GM12801 (cell line): ENCODE data around the gene KRT14.

Experiments
- TF ChIP-seq, protein P1 (sequence below): IDR thresholded peaks from one replicate; pipeline ENCODE4 v1.5.1; 2011; ENCODE audit warnings: control low read depth; ENCODE audit not compliant: insufficient read length; ENCODE audit errors: extremely low read depth

The KRT14 gene

DNA sequence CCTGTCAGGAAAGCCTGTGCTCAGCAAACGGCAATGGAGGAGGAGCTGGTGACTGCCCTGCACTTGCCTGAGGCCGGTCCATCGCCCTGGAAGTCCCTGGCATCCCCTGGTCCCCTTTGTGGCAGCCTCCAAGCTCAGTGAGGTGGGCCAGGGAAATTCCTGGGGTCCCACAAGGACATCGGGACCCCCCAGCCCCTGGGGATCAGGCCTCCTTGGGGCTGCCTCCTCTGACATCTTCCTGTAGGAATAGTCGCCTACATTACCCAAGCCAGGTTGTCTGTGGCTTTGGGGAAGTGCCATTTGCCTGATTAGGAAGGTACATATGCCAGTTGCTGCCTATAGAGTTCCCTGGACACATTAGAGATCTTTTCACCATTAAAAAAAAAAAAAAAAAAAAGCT, 7.7 kb downstream of the KRT14 start:
- TF ChIP-seq, protein P1, sequence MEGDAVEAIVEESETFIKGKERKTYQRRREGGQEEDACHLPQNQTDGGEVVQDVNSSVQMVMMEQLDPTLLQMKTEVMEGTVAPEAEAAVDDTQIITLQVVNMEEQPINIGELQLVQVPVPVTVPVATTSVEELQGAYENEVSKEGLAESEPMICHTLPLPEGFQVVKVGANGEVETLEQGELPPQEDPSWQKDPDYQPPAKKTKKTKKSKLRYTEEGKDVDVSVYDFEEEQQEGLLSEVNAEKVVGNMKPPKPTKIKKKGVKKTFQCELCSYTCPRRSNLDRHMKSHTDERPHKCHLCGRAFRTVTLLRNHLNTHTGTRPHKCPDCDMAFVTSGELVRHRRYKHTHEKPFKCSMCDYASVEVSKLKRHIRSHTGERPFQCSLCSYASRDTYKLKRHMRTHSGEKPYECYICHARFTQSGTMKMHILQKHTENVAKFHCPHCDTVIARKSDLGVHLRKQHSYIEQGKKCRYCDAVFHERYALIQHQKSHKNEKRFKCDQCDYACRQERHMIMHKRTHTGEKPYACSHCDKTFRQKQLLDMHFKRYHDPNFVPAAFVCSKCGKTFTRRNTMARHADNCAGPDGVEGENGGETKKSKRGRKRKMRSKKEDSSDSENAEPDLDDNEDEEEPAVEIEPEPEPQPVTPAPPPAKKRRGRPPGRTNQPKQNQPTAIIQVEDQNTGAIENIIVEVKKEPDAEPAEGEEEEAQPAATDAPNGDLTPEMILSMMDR: no peak

DNA sequence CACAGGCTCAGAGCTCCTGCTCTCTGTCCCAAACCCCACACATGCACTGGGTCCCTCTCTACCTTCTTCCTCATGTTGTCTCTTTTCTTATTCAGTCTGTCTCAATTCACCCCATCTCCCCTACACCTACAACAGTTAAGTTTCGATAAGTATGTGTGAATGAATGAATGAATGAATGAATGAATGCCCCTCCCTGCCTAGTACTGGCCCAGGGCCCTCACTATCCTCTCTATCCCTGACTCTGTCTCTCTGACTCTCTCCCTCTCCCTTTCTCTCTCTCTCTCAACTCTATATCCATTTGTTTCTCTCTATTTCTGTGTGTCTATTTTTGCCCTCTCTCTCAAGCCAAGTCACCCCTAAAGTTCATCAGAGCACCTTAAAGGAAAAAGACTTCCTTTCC, 8.2 kb downstream of the KRT14 start:
- TF ChIP-seq, protein P1: no peak

DNA sequence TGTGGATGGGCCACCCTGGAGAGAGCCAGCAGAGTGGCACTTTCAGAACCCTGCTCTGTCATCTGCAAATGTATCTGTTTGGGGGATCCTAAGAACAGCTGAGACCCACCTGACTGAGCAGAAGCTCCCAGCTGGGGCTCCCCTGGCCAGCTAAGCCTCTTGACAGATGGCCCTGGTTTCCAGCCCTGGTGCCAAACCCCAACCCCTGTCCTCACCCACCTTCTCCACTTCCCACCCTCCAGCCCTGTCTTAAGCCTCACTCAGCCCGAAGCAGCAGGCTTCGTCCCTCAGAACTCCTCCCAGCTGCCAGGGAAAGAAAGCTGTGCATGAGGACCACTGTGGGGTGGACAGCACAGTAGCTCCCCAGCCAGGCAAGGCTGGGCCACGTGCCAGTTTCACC, 11.4 kb downstream of the KRT14 start:
- TF ChIP-seq, protein P1: no peak

DNA sequence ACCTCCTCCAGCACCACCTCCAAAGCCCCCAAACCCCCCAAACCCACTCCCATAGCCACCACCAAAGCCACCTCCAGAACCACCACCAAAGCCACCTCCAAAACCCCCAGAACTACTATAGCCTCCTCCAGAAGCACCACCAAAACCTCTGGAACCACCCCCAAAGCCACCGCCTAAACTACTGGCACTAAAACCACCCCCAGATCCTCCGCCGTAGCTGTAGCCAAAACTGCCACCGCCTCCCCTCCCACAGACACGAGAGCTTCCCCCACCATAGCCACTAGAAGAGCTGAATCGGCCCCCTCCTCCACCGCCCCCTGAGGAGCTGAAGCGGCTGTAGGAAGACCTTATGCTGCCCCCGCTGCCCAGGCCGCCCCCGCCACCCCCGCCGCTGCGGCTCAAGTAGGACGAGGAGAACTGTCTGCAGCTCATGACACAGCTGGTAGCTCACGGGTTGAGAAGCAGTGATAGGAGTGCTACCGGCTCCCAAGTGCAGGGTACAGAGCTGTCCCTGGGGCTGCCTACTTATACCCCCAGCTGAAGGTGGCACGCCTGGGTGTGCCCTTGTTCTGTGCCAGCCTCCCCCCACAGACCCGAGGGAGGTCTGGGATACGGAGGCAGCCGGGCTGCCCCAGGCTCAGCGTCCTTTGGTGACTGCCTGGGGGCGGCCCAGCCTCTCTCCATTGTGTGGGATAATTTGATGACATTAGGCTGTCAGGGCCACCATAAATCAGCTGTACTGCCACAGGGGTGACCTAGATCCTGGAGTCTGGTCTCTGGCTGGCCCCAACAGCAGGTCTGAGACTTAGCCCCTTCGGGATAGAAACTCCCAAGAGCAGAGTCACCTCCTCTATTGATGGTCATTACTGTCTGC, 14.9 kb downstream of the KRT14 start, which contains the start of gene KRT9:
KRT9 (minus strand) TSS at position 499 of the 874 bp plus-strand sequence; CDS start at position 432, 67 bp downstream.
- TF ChIP-seq, protein P1: no peak

DNA sequence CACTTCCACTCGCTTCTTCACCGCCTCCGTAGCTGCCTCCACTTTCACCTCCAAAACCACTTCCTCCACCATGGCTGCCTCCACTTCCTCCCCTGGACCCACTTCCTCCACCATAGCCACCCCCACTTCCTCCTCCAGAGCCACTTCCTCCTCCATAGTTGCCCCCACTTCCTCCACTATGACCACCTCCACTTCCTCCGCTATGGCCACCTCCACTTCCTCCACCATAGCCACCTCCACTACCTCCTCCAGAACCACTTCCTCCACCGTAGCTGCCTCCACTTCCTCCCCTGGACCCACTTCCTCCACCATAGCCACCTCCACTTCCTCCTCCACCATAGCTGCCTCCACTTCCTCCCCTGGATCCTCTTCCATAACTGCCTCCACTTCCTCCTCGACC, 19.4 kb downstream of the KRT14 start:
- TF ChIP-seq, protein P1: no peak

DNA sequence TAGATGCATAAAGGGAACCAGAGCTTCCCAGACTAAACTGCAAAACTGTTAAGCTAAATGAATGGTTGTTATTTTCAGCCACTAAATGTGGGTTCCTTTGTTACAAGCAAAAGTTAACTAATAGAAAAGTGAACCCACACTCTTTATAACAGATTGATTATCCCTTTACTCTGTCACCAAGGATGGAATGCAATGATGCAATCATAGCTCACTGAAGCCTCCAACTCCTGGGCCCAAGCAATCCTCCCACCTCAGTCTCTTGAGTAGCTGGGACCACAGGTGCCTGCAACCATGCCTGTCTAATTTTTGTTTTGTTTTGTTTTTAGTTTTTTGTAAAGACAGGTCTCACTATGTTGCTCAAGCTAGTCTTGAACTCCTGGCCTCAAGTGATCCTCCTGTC, 21.4 kb downstream of the KRT14 start:
- TF ChIP-seq, protein P1: no peak

DNA sequence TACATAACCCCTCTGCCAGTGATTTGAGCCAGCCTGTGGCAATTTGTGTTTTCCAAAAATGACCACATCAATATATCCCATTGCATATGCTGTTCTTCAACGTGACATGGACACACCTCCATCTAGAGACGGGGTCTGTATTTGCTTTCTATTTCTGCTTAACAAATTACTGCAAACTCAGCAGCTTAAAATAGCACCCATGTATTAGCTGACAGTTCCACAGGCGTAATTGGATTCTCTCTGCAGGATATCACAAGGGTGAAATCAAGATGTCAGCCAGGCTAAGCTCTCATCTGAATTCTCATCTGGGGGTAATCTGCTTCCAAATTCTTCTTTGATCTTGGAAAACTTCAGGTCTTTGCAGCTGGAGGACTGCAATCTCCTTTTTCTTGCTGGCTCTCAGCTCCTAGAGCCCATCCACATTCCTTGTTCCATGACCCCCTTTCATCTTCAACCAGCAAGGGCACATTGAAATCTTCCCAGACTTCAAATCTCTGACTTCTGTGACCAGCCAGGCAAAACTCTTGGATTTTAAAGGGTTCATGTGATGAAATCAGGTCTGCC, 23.0 kb downstream of the KRT14 start:
- TF ChIP-seq, protein P1: no peak
